Sigmoid colon (tissue), 4 donors: Measurements from ENCODE around the gene ZNF670.

ENCODE experiments used
- POLR2AphosphoS5 ChIP-seq, 4 donors: sonication (generic); formaldehyde crosslinking; IDR thresholded peaks; one replicate each; pipeline ENCODE4 v1.6.1; 2017; ENCODE audit warnings: antibody characterized with exemption in 4 of 4
- TF ChIP-seq, protein P1 (sequence below), 4 experiments: fragments of 450-650 bp in 3 of 4; fragments of 200-600 bp in 1 of 4; IDR thresholded peaks; one replicate each; pipeline ENCODE4 v1.5.1; 2016 to 2019; ENCODE audit warnings: antibody characterized with exemption in 4 of 4, mild to moderate bottlenecking in 3 of 4, moderate library complexity in 2 of 4

DNA sequence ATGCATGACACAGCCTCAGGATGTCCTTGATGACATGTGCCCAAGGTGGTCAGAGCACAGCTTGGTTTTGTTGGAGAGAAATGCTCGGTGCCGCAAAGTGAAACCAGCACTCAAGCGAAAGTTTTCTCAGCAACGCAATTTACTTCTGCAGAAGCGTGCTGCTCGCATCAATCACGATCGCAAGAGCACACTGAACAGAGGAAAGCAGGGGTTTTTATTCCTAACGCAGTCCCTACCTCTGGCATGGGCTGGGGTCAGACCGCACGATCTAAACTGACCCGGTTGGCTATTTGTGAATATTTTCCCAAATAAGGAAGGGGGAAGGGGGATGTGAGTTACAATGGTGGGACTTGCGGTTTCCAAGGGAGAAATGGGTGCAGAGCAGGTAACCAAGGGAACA lies 26.4 kb upstream of the ZNF670 start:
- TF ChIP-seq, protein P1, sequence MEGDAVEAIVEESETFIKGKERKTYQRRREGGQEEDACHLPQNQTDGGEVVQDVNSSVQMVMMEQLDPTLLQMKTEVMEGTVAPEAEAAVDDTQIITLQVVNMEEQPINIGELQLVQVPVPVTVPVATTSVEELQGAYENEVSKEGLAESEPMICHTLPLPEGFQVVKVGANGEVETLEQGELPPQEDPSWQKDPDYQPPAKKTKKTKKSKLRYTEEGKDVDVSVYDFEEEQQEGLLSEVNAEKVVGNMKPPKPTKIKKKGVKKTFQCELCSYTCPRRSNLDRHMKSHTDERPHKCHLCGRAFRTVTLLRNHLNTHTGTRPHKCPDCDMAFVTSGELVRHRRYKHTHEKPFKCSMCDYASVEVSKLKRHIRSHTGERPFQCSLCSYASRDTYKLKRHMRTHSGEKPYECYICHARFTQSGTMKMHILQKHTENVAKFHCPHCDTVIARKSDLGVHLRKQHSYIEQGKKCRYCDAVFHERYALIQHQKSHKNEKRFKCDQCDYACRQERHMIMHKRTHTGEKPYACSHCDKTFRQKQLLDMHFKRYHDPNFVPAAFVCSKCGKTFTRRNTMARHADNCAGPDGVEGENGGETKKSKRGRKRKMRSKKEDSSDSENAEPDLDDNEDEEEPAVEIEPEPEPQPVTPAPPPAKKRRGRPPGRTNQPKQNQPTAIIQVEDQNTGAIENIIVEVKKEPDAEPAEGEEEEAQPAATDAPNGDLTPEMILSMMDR (IDR thresholded peaks at IDR 0.05) = no peak
- no peak for TF ChIP-seq POLR2AphosphoS5 (IDR thresholded peaks at IDR 0.05)
